Activated naive CD4-positive, alpha-beta T cell treated with anti-CD3 and anti-CD28 coated beads, Interleukin-2, amount 50 U/mL, for 72 hours (primary cell): Measurements from ENCODE around the gene LAMTOR1. TPM values are rescaled to one million over a fixed set of nuclear protein-coding genes. Genes with fewer than 3 reads are reported as not detected.

Experiments used
- ATAC-seq, 2 donors: fragments of 150-1000 bp; cut with Tn5 transposase; 2 replicates each; pipeline ENCODE4 v1.10.0; 2021; ENCODE audit warnings: mild to moderate bottlenecking in 2 of 2, moderate library complexity in 2 of 2
- DNase-seq, 2 donors: peaks; one replicate each; pipeline ENCODE4 v3.0.0; 2021 to 2022; ENCODE audit warnings: low spot score in 2 of 2
- H3K27ac Mint-ChIP-seq, 2 donors: one replicate each; pipeline ENCODE4 v1.8.0; 2022; ENCODE audit warnings: mild to moderate bottlenecking in 2 of 2, mixed read lengths in 2 of 2
- H3K36me3 Mint-ChIP-seq, 2 donors: one replicate each; pipeline ENCODE4 v1.8.0; 2022; ENCODE audit warnings: mixed read lengths in 2 of 2
- H3K9me3 Mint-ChIP-seq, 2 donors: one replicate each; pipeline ENCODE4 v1.8.0; 2022; ENCODE audit warnings: mixed read lengths in 2 of 2
- total RNA-seq, 2 donors: library from RNA; stranded (reverse); gene quantifications; one replicate each; pipeline ENCODE4 v1.2.3, GENCODE V29; 2022

The LAMTOR1 gene
- total RNA-seq, 2 donors from 2014 or later, result 40.9 to 60.0 TPM

DNA sequence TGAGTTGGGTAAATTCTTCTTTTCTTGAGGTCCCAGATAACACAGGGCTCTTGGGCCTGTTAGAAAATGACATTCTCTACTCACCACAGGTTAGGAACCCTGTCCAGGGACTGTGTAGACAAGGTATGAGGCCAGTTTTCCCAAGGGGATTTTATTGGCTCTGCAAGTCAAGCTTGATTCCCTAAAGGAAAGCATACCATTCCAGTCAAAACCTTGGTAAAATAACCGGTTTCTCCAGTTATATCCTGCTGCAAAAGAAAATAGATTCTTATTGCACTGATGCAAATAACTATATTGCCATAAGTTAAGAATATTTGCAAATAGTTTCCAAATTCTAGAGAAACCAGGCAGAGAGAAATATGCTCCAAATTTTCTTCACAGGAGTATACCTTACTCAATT lies 22.9 kb upstream of the LAMTOR1 start:
- no peak for ATAC-seq
- H3K36me3 Mint-ChIP-seq, result peaks cover 12 to 34% of the 10 kb centered on the region in 2 donors
- H3K9me3 Mint-ChIP-seq, result peaks cover 11 to 23% of the 10 kb centered on the region in 2 donors
- no peak overlapping the region for H3K27ac Mint-ChIP-seq
- no peak for DNase-seq

- H3K9me3 Mint-ChIP-seq, result peaks cover 7 to 19% of the 10 kb centered on the region in 2 donors
- H3K27ac Mint-ChIP-seq, result no peak overlapping the region
- H3K36me3 Mint-ChIP-seq, result peaks cover 7 to 30% of the 10 kb centered on the region in 2 donors
- DNase-seq (no peak), ATAC-seq (no peak)
Observed at GRCh38 chr11:72124046-72124445, 20.9 kb upstream of the LAMTOR1 start.

DNA sequence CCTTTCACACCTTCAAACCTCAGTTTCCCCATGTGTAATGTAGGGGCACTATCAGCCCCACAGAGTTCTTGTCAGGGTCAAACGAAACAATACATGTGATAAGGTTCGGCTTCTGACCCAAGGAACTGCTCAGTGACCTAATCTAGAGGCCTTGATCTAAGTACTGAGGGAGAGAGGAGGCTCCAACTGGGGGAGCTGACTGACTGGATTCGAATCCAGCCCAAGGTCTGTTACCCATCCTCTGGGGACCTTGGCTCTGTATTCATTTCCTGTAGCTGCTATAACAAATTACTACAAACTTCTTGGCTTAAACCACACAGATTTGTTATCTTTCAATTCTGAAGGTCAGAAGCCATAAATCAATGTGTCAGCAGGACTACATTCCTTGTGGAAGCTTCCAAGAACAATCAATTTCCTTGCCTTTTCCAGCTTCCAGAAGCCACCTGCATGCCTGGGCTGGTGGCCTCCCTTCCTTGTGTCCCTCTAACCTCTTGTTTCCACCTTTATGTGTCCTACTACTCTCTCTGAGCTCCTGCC lies 20.1 kb upstream of the LAMTOR1 start:
- DNase-seq (no peak), ATAC-seq (no peak)
- H3K27ac Mint-ChIP-seq, result peak overlapping the region in 1 of 2 donors; percentile 83
- H3K9me3 Mint-ChIP-seq, result peaks cover 0 to 11% of the 10 kb centered on the region in 2 donors
- H3K36me3 Mint-ChIP-seq, result peaks cover 0 to 22% of the 10 kb centered on the region in 2 donors

DNA sequence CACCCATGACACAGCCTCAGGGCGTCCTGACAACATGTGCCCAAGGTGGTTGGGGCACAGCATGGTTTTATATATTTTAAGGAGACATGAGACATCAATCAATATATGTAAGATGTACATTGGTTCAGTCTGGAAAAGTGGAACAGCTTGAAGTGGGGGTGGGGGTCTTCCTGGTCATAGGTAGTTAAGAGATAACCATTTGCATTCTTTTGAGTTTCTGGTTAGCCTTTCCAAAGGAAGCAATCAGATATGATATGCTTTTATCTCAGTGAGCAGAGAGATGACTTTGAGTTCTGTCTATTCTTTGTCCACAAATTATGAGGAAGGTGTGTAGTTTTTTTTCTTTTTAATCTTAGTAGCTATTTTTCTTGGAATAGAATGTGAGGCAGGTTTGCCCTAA lies 19.5 kb upstream of the LAMTOR1 start:
- Mint-ChIP-seq H3K27ac (no peak overlapping the region), H3K36me3 (peaks cover 0 to 16% of the 10 kb centered on the region in 2 donors), H3K9me3 (peaks cover 0 to 7% of the 10 kb centered on the region in 2 donors)
- no peak for DNase-seq
- ATAC-seq, result no peak

GRCh38 chr11:72120930-72121329 lies 17.8 kb upstream of the LAMTOR1 start:
- DNase-seq (no peak), ATAC-seq (no peak)
- H3K36me3 Mint-ChIP-seq, result peaks cover 0 to 15% of the 10 kb centered on the region in 2 donors
- H3K27ac Mint-ChIP-seq, result peak overlapping the region in 1 of 2 donors; percentile 55
- H3K9me3 Mint-ChIP-seq, result peaks cover 0 to 7% of the 10 kb centered on the region in 2 donors

DNA sequence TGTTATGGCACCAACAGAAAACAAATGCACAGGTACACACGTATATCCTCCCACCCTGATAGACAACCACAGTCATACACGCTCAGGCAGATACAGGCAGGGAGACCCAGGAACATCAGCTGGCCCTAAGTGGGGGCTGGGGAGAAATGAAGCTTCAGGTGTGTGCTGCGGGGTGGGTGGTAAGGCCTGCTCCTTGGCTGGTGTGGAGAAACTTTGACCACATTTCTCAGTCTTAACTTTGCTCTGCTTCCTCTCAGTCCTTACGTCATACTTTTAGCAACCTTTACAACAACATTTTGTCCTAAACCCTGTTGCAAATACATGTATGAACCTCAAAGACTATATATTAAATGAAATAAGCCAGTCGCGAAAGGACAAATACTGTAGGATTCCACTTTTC lies 16.1 kb upstream of the LAMTOR1 start:
- no peak for ATAC-seq

GRCh38 chr11:72116019-72116755 lies 13.1 kb upstream of the LAMTOR1 start:
- ATAC-seq, result no peak
- Mint-ChIP-seq H3K9me3 (peaks cover 4 to 13% of the 10 kb centered on the region in 2 donors), H3K36me3 (peaks cover 3 to 8% of the 10 kb centered on the region in 2 donors), H3K27ac (peak overlapping the region in 1 of 2 donors; percentile 47)
- no peak for DNase-seq

More for the DNA sequence above, 16.1 kb upstream of the LAMTOR1 start:
- H3K9me3 Mint-ChIP-seq, result peaks cover 0 to 5% of the 10 kb centered on the region in 2 donors
- H3K27ac Mint-ChIP-seq, result no peak overlapping the region
- H3K36me3 Mint-ChIP-seq, result peaks cover 0 to under 1% of the 10 kb centered on the region in 2 donors
- DNase-seq, result no peak

GRCh38 chr11:72114570-72114969 lies 11.5 kb upstream of the LAMTOR1 start:
- Mint-ChIP-seq H3K9me3 (peaks cover 4 to 13% of the 10 kb centered on the region in 2 donors), H3K27ac (peak overlapping the region in 1 of 2 donors; percentile 97), H3K36me3 (peaks cover 12 to 14% of the 10 kb centered on the region in 2 donors)
- ATAC-seq, result no peak
- DNase-seq, result no peak

DNA sequence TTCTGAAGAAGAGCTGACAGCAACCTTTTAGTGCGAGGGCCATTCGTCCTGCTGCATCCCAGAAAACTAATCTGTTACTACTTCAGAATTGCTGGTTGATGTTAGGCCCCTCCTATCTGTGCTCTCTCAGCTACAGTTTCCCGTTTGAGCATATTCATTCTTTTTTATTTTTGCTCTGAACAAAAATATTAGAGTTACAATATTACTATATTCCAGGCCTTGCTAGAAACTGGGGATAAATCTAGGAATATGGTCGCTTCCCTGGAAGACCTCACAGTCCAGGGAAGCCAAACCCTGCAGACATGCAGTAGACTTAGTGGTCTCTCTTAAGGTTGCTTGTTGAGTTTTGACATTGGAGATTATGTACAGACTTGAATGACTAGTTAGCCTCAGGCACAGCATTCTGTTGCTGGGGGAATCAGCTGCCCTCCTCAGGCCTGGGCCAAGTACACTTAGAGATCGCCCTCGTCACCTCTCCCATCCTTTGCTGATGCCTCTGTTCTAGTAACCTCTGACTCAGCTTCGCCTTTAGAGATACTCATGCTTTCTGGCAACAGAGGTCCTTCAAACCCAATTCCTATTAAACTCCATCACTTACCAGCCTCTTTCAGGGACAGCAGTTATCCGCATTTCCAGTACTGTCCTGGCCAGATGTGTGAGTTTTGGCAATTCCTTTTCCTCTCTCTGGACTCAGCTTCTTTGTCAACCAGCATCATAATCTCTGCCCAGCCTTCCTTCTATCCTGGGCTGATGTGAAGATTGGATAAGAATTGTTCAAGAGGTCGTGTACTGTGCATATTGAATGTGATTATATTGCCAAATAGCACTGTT lies 10.1 kb upstream of the LAMTOR1 start:
- ATAC-seq (peak in 1 of 2 donors; percentile 0), DNase-seq (no peak)
- Mint-ChIP-seq H3K36me3 (peaks cover 12 to 14% of the 10 kb centered on the region in 2 donors), H3K27ac (peak overlapping the region; percentile 97 to 100), H3K9me3 (peaks cover 4 to 13% of the 10 kb centered on the region in 2 donors)

DNA sequence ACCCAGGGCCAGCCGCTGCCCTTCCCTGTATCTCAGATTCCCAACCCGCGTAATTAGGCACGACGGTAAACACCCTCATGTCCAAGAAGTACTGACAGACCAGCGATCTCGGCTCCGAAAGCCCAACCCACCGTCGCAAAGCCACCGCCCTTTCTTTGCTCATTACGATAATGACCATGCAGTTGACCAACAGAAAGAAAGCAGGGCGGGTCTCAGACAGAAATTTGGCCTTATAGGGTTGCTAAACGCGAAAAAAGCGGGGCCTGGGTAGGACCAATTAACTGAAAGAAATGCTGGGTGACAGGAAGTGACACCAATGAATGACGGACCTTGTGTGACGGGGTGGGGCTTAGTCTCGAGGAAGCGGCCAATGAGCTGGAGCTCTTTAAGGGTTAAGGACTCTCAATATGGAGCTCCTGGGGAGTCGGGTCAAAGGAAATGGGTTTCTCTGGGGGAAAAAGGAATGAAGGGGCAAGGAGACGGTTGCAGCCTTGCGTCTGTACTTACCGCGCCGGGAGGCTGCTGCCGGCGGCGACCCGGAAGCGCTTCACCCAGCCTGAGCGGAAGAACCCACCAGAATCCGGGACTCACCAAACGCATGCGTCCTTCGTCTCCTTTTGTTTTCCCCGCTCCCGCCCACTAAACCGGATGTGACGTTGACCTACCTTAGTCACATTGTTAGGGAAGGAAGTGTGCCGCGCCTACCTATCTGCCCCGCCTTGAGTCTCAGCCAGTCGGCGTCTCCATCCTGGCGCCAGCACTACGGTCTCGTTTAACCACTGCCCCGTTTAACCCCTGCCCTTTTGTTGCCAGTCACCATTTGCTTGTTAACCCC lies 9.3 kb upstream of the LAMTOR1 start, which contains the start of gene ANAPC15:
Gene ANAPC15, minus strand, starts transcription at position 553 of the 835 bp plus-strand sequence. CDS start 1,419 bp downstream, outside the sequence.
- Mint-ChIP-seq H3K36me3 (peaks cover 12 to 14% of the 10 kb centered on the region in 2 donors), H3K9me3 (peaks cover 4 to 13% of the 10 kb centered on the region in 2 donors), H3K27ac (peak within 1 kb of the TSS; percentile 97 to 100)
- peak; percentile 94 to 98 for DNase-seq
- peak; percentile 92 to 93 for ATAC-seq

GRCh38 chr11:72111300-72112142 lies 8.4 kb upstream of the LAMTOR1 start:
- peaks cover 12 to 14% of the 10 kb centered on the region in 2 donors for H3K36me3 Mint-ChIP-seq
- ATAC-seq, result no peak
- peak overlapping the region; percentile 97 to 100 for H3K27ac Mint-ChIP-seq
- H3K9me3 Mint-ChIP-seq, result peaks cover 4 to 13% of the 10 kb centered on the region in 2 donors
- no peak for DNase-seq

DNA sequence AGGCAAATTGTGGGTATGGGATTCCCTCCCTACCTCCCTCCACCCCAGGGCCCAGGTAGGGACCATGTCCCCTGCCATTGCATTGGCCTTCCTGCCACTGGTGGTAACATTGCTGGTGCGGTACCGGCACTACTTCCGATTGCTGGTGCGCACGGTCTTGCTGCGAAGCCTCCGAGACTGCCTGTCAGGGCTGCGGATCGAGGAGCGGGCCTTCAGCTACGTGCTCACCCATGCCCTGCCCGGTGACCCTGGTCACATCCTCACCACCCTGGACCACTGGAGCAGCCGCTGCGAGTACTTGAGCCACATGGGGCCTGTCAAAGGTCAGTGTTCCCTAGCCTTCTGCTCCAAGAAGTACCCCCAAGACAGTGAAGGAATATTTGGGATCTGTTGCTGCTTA lies 2.8 kb upstream of the LAMTOR1 start, which contains the start of gene TOMT:
Gene TOMT, plus strand, starts transcription at position 37 of the 400 bp plus-strand sequence. Its CDS starts 28 bp downstream, at position 65.
- DNase-seq (no peak), ATAC-seq (no peak)
- Mint-ChIP-seq H3K27ac (peak within 1 kb of the TSS in 1 of 2 donors; percentile 90), H3K9me3 (peaks cover 0 to 4% of the 10 kb centered on the region in 2 donors), H3K36me3 (peaks cover 15 to 20% of the 10 kb centered on the region in 2 donors)

- Mint-ChIP-seq H3K27ac (peak overlapping the region; percentile 90 to 98), H3K9me3 (peaks cover 0 to 4% of the 10 kb centered on the region in 2 donors), H3K36me3 (peaks cover 12 to 21% of the 10 kb centered on the region in 2 donors)
- ATAC-seq, result no peak
- no peak for DNase-seq
Observed at GRCh38 chr11:72103754-72104167, 664 bp upstream of the LAMTOR1 start.

GRCh38 chr11:72102631-72102945 lies 509 bp downstream of the LAMTOR1 start:
- H3K9me3 Mint-ChIP-seq, result peaks cover 0 to 4% of the 10 kb centered on the region in 2 donors
- ATAC-seq (peak; percentile 2 to 28), DNase-seq (no peak)
- H3K36me3 Mint-ChIP-seq, result peaks cover 12 to 21% of the 10 kb centered on the region in 2 donors
- H3K27ac Mint-ChIP-seq, result peak overlapping the region; percentile 90 to 98

- peaks cover 12 to 21% of the 10 kb centered on the region in 2 donors for H3K36me3 Mint-ChIP-seq
- DNase-seq, result no peak
- ATAC-seq, result no peak
- peaks cover 0 to 4% of the 10 kb centered on the region in 2 donors for H3K9me3 Mint-ChIP-seq
- H3K27ac Mint-ChIP-seq, result peak overlapping the region; percentile 90 to 98
Observed at GRCh38 chr11:72102162-72102561, 935 bp downstream of the LAMTOR1 start.
